PC-3 (cell line): ENCODE data around the gene MED13L. TPM values are rescaled to one million over a fixed set of nuclear protein-coding genes. Genes with fewer than 3 reads are reported as not detected.

Experiments used
- ATAC-seq: fragments of 200-7000 bp; cut with Tn5 transposase; 2 replicates; pipeline ENCODE4 v1.9.1; 2020; ENCODE audit warnings: mild to moderate bottlenecking, moderate library complexity
- BruUV-seq: library from RNA; stranded (reverse); fragments of 400-500 nt; replicated peaks from 2 replicates; lab custom pipeline; 2021; lab: Mats Ljungman, UMichigan
- CTCF ChIA-PET: fragments of 300-600 bp; sonication (Branson Sonifier 250); formaldehyde crosslinking; loops from one replicate; lab custom pipeline; 2022; ENCODE audit warnings: antibody characterized with exemption; lab: Charles Lee
- POLR2A ChIA-PET: fragments of 300-600 bp; sonication (Branson Sonifier 250); formaldehyde crosslinking; loops from one replicate; lab custom pipeline; 2022; ENCODE audit warnings: antibody characterized with exemption; ENCODE audit not compliant: unreplicated experiment; lab: Charles Lee
- DNase-seq: peaks from one replicate; pipeline ENCODE4 v3.0.0-alpha.2; 2015
- H2AFZ ChIP-seq: fragments of 300-600 bp; sonication (generic); 2 replicates; pipeline ENCODE4 v1.6.0; 2016; ENCODE audit warnings: antibody characterized with exemption, low read length
- H3F3A ChIP-seq: fragments of 300-600 bp; sonication (generic); one replicate; pipeline ENCODE4 v1.6.0; 2017; ENCODE audit warnings: antibody characterized with exemption, low read length, control low read depth, mild to moderate bottlenecking; ENCODE audit not compliant: unreplicated experiment
- H3K27ac ChIP-seq: fragments of 300-600 bp; sonication (generic); 2 replicates; pipeline ENCODE4 v1.5.1; 2016; ENCODE audit warnings: mild to moderate bottlenecking, low read length
- H3K27me3 ChIP-seq: fragments of 300-600 bp; sonication (generic); 2 replicates; pipeline ENCODE4 v1.6.1; 2016; ENCODE audit warnings: low read length, mixed read lengths
- H3K36me3 ChIP-seq: fragments of 300-600 bp; sonication (generic); 2 replicates; pipeline ENCODE4 v1.6.1; 2016; ENCODE audit warnings: low read depth, mixed run types, low read length, mixed read lengths
- H3K4me1 ChIP-seq: fragments of 300-600 bp; sonication (generic); 2 replicates; pipeline ENCODE4 v1.5.1; 2016; ENCODE audit warnings: low read length; ENCODE audit not compliant: insufficient read depth
- H3K4me2 ChIP-seq: fragments of 300-600 bp; sonication (generic); 2 replicates; pipeline ENCODE4 v1.6.0; 2016; ENCODE audit warnings: low read length
- H3K4me3 ChIP-seq: fragments of 300-600 bp; sonication (generic); 2 replicates; pipeline ENCODE4 v1.5.1; 2016; ENCODE audit warnings: mild to moderate bottlenecking, low read length, mixed read lengths
- H3K79me2 ChIP-seq: fragments of 300-600 bp; sonication (generic); 2 replicates; pipeline ENCODE4 v1.6.1; 2017; ENCODE audit warnings: low read length, mixed read lengths
- H3K9ac ChIP-seq: fragments of 300-600 bp; sonication (generic); 2 replicates; pipeline ENCODE4 v1.6.0; 2016; ENCODE audit warnings: mild to moderate bottlenecking, low read length
- H3K9me2 ChIP-seq: fragments of 300-600 bp; sonication (generic); replicated peaks from 2 replicates; pipeline ENCODE4 v1.6.1; 2016; ENCODE audit warnings: mixed run types, low read length, mixed read lengths
- H3K9me3 ChIP-seq: fragments of 300-600 bp; sonication (generic); 2 replicates; pipeline ENCODE4 v1.6.1; 2016; ENCODE audit warnings: low read length, mixed read lengths
- H4K20me1 ChIP-seq: fragments of 300-600 bp; sonication (generic); 2 replicates; pipeline ENCODE4 v1.6.1; 2016; ENCODE audit warnings: low read length, mixed read lengths
- EZH2 ChIP-seq: fragments of 300-600 bp; sonication (generic); IDR thresholded peaks from one replicate; pipeline ENCODE4 v1.6.1; 2017; ENCODE audit warnings: antibody characterized with exemption, mild to moderate bottlenecking, low read length; ENCODE audit not compliant: unreplicated experiment
- EZH2phosphoT487 ChIP-seq: fragments of 300-600 bp; sonication (generic); IDR thresholded peaks from 2 replicates; pipeline ENCODE4 v1.6.1; 2018; ENCODE audit warnings: mild to moderate bottlenecking, antibody characterized with exemption, low read length, borderline replicate concordance
- intact Hi-C: fragments of 100-400 bp; cut with micrococcal nuclease; formaldehyde crosslinking; loops from 2 replicates; pipeline ENCODE4 v1.9.0; 2023
- total RNA-seq: library from RNA; depleted of rRNA; stranded (reverse); fragments of >200 nt; gene quantifications from 2 replicates; pipeline ENCODE4 v1.2.3, GENCODE V29; 2014
- TF ChIP-seq, protein P1 (sequence below): fragments of 300-600 bp; sonication (generic); conservative IDR thresholded peaks from 2 replicates; pipeline ENCODE4 v1.5.1; 2017; ENCODE audit warnings: antibody characterized with exemption, low read depth, mild to moderate bottlenecking, low read length

The MED13L gene
- total RNA-seq, 1 experiment from 2014 or later: 61.2 TPM

GRCh38 chr12:116177017-116177416, 100.5 kb downstream of the MED13L start:
- Histone ChIP-seq H3K79me2 (peaks cover 100% of the 10 kb centered on the region), H3K27ac (no peak overlapping the region), H3K9me3 (no peaks in the 10 kb centered on the region), H3K4me3 (no peak overlapping the region), H2AFZ (no peak overlapping the region), H3K9ac (no peak overlapping the region), H3K4me1 (peaks cover 14% of the 10 kb centered on the region), H3F3A (no peaks in the 10 kb centered on the region), H3K9me2 (no peaks in the 10 kb centered on the region), H3K4me2 (no peak overlapping the region), H4K20me1 (peaks cover 61% of the 10 kb centered on the region), H3K36me3 (no peaks in the 10 kb centered on the region), H3K27me3 (no peaks in the 10 kb centered on the region)
- no TSS peak for BruUV-seq
- DNase-seq (no peak), ATAC-seq (no peak)
- CTCF ChIA-PET: no interaction called here
- intact Hi-C loops: no loop called here
- TF ChIP-seq EZH2: no peak
- TF ChIP-seq, protein P1, sequence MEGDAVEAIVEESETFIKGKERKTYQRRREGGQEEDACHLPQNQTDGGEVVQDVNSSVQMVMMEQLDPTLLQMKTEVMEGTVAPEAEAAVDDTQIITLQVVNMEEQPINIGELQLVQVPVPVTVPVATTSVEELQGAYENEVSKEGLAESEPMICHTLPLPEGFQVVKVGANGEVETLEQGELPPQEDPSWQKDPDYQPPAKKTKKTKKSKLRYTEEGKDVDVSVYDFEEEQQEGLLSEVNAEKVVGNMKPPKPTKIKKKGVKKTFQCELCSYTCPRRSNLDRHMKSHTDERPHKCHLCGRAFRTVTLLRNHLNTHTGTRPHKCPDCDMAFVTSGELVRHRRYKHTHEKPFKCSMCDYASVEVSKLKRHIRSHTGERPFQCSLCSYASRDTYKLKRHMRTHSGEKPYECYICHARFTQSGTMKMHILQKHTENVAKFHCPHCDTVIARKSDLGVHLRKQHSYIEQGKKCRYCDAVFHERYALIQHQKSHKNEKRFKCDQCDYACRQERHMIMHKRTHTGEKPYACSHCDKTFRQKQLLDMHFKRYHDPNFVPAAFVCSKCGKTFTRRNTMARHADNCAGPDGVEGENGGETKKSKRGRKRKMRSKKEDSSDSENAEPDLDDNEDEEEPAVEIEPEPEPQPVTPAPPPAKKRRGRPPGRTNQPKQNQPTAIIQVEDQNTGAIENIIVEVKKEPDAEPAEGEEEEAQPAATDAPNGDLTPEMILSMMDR: no peak
- no peak for TF ChIP-seq EZH2phosphoT487
- POLR2A ChIA-PET: no interaction called here

DNA sequence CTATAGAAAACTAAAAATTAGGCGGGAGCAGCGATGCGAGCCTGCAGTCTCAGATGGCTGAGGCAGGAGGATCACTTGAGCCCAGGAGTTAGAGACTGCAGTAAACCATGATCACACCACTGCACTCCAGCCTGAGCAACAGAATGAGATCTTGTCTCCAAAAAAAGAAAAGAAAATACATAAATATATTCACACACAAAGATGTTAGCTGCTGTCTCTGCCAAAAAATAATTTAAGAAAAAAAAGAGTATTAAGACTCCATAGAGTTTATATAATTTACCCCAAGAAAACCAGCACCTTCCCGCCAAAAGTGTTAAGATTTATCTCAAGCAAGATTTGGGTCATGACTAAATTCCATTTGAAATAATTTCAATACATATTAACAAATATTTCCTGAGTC, 102.6 kb downstream of the MED13L start:
- CTCF ChIA-PET: no interaction called here
- POLR2A ChIA-PET: interaction anchor here (0.6 kb wide), 2 partner anchors 100 to 1015 kb away, joined by 3 to 5 read pairs; no protein-coding TSS in a partner anchor
- Histone ChIP-seq H3K4me1 (peaks cover 25% of the 10 kb centered on the region), H3K4me2 (no peak overlapping the region), H3K9me3 (no peaks in the 10 kb centered on the region), H3K79me2 (peaks cover 100% of the 10 kb centered on the region), H3K27ac (no peak overlapping the region), H2AFZ (no peak overlapping the region), H3F3A (no peaks in the 10 kb centered on the region), H3K4me3 (no peak overlapping the region), H3K9ac (no peak overlapping the region), H3K36me3 (no peaks in the 10 kb centered on the region), H3K27me3 (no peaks in the 10 kb centered on the region), H4K20me1 (peaks cover 66% of the 10 kb centered on the region), H3K9me2 (no peaks in the 10 kb centered on the region)
- no TSS peak for BruUV-seq
- no peak for DNase-seq
- TF ChIP-seq EZH2: no peak
- TF ChIP-seq, protein P1: no peak
- no peak for TF ChIP-seq EZH2phosphoT487
- no peak for ATAC-seq
- intact Hi-C loops: no loop called here

DNA sequence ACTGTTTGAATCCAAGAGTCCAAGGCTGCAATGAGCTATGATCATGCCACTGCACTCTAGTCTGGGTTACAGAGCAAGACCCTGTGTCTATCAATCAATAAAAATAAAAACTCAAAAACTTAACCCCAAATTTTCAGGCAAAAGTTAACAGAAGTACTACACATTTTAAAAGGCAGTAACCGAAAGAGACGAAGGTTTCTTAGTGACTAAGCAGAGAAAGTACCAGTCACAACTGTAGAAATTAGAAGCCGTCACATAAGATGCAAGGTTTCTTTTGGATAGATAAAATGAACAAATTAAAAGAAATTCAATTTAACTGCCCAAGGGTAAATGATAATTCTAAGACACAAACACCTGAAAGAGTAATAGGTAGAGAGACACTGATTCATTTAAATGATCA, 103.5 kb downstream of the MED13L start:
- H3K27ac ChIP-seq: no peak overlapping the region
- no peaks in the 10 kb centered on the region for H3K36me3 ChIP-seq
- no peaks in the 10 kb centered on the region for H3F3A ChIP-seq
- no peak overlapping the region for H3K9ac ChIP-seq
- H3K4me3 ChIP-seq: no peak overlapping the region
- no TSS peak for BruUV-seq
- peaks cover 25% of the 10 kb centered on the region for H3K4me1 ChIP-seq
- H3K9me2 ChIP-seq: no peaks in the 10 kb centered on the region
- CTCF ChIA-PET: no interaction called here
- no peaks in the 10 kb centered on the region for H3K27me3 ChIP-seq
- DNase-seq: no peak
- intact Hi-C loops: no loop called here
- no peaks in the 10 kb centered on the region for H3K9me3 ChIP-seq
- H4K20me1 ChIP-seq: peaks cover 64% of the 10 kb centered on the region
- no peak for ATAC-seq
- no peak overlapping the region for H2AFZ ChIP-seq
- POLR2A ChIA-PET: no interaction called here
- H3K4me2 ChIP-seq: no peak overlapping the region
- no peak for TF ChIP-seq EZH2
- TF ChIP-seq, protein P1: no peak
- no peak for TF ChIP-seq EZH2phosphoT487
- peaks cover 100% of the 10 kb centered on the region for H3K79me2 ChIP-seq
